Measurements from ENCODE around the gene MEIKIN.

DNA sequence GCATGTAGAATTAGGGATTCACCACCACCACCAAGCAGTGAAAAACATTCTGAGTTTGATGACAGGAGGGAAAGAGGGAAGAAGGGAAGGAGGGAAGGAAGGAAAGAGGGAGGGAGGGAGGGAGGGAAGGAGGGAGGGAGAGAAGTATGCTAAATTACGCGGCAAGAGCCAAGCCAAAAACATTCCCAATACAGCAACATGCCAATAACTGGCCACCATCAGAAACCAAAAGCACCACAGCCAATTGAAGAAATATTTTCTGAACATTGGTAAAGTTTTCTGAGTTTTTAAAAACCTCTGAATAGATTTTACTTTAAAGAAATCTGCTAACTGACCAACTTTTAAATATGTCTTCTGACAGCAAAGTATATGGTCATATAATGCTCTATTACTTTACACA is 184.7 kb downstream of the MEIKIN start:
- TF ChIP-seq, protein P1, sequence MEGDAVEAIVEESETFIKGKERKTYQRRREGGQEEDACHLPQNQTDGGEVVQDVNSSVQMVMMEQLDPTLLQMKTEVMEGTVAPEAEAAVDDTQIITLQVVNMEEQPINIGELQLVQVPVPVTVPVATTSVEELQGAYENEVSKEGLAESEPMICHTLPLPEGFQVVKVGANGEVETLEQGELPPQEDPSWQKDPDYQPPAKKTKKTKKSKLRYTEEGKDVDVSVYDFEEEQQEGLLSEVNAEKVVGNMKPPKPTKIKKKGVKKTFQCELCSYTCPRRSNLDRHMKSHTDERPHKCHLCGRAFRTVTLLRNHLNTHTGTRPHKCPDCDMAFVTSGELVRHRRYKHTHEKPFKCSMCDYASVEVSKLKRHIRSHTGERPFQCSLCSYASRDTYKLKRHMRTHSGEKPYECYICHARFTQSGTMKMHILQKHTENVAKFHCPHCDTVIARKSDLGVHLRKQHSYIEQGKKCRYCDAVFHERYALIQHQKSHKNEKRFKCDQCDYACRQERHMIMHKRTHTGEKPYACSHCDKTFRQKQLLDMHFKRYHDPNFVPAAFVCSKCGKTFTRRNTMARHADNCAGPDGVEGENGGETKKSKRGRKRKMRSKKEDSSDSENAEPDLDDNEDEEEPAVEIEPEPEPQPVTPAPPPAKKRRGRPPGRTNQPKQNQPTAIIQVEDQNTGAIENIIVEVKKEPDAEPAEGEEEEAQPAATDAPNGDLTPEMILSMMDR (IDR thresholded peaks at IDR 0.05): no peak
- no peak for TF ChIP-seq EP300 (IDR thresholded peaks at IDR 0.05)
- no peak for TF ChIP-seq POLR2A (IDR thresholded peaks at IDR 0.05)

Measured in tibial nerve (tissue), 4 donors.